Ascending aorta (tissue), 2 donors: ENCODE measurements around the gene MMP3. TPM values are rescaled to one million over a fixed set of nuclear protein-coding genes. Genes with fewer than 3 reads are reported as not detected.

ENCODE experiments used
- DNase-seq, 2 donors: peaks; one replicate each; pipeline ENCODE4 v3.0.0-alpha.2; 2019; ENCODE audit warnings: low spot score in 2 of 2
- H3K27ac ChIP-seq, 2 donors: fragments of 200-600 bp; sonication (generic); one replicate each; pipeline ENCODE4 v1.5.1; 2016 to 2017; ENCODE audit warnings: mild to moderate bottlenecking in 1 of 2
- H3K27me3 ChIP-seq: fragments of 200-600 bp; sonication (generic); one replicate; pipeline ENCODE4 v1.5.1; 2017
- H3K36me3 ChIP-seq, 2 donors: fragments of 200-600 bp; sonication (generic); one replicate each; pipeline ENCODE4 v1.5.1; 2016
- H3K4me1 ChIP-seq, 2 donors: fragments of 200-600 bp; sonication (generic); one replicate each; pipeline ENCODE4 v1.5.1; 2016 to 2017; ENCODE audit warnings: mild to moderate bottlenecking in 1 of 2
- H3K4me3 ChIP-seq, 2 donors: fragments of 200-600 bp; sonication (generic); one replicate each; pipeline ENCODE4 v1.5.1; 2016 to 2017; ENCODE audit warnings: mild to moderate bottlenecking in 1 of 2
- H3K9me3 ChIP-seq, 2 donors: fragments of 200-600 bp; sonication (generic); one replicate each; pipeline ENCODE4 v1.5.1; 2016
- CTCF ChIP-seq, 3 experiments: fragments of 200-600 bp in 2 of 3; fragments of 450-650 bp in 1 of 3; sonication (generic) in 2 of 3; IDR thresholded peaks; one replicate each; pipeline ENCODE4 v1.5.1; 2016 to 2019; ENCODE audit warnings: antibody characterized with exemption in 3 of 3, mild to moderate bottlenecking in 1 of 3, moderate library complexity in 1 of 3
- intact Hi-C: fragments of 100-400 bp; cut with DNase I; formaldehyde crosslinking; loops from one replicate; pipeline ENCODE4 v1.15.1; 2023
- total RNA-seq: library from RNA; depleted of rRNA; stranded (reverse); fragments of >200 nt; gene quantifications from one replicate; pipeline ENCODE4 v1.1.0, GENCODE V29; 2016

The MMP3 gene
- total RNA-seq, 1 donor from 2014 or later, result not detected

GRCh38 chr11:102853055-102853454 lies 9.6 kb upstream of the MMP3 start:
- Histone ChIP-seq H3K4me3 (no peak overlapping the region), H3K36me3 (no peaks in the 10 kb centered on the region), H3K27me3 (no peaks in the 10 kb centered on the region), H3K9me3 (no peaks in the 10 kb centered on the region), H3K4me1 (no peaks in the 10 kb centered on the region), H3K27ac (no peak overlapping the region)
- TF ChIP-seq CTCF (IDR thresholded peaks at IDR 0.05), result no peak
- intact Hi-C loops, result no loop called here
- no peak for DNase-seq

- no peak for DNase-seq
- intact Hi-C loops, result no loop called here
- no peak overlapping the region for H3K4me3 ChIP-seq
- no peaks in the 10 kb centered on the region for H3K9me3 ChIP-seq
- H3K4me1 ChIP-seq, result no peaks in the 10 kb centered on the region
- H3K27ac ChIP-seq, result no peak overlapping the region
- TF ChIP-seq CTCF (IDR thresholded peaks at IDR 0.05), result no peak
- H3K27me3 ChIP-seq, result no peaks in the 10 kb centered on the region
- no peaks in the 10 kb centered on the region for H3K36me3 ChIP-seq
Observed at GRCh38 chr11:102850973-102851745, 7.8 kb upstream of the MMP3 start.

- H3K27me3 ChIP-seq, result no peaks in the 10 kb centered on the region
- DNase-seq, result no peak
- no peaks in the 10 kb centered on the region for H3K36me3 ChIP-seq
- H3K4me3 ChIP-seq, result no peak overlapping the region
- no peak for TF ChIP-seq CTCF (IDR thresholded peaks at IDR 0.05)
- H3K27ac ChIP-seq, result no peak overlapping the region
- H3K4me1 ChIP-seq, result no peaks in the 10 kb centered on the region
- intact Hi-C loops, result no loop called here
- H3K9me3 ChIP-seq, result no peaks in the 10 kb centered on the region
Observed at GRCh38 chr11:102849311-102849710, 5.9 kb upstream of the MMP3 start.

- Histone ChIP-seq H3K36me3 (no peaks in the 10 kb centered on the region), H3K27me3 (no peaks in the 10 kb centered on the region), H3K4me1 (no peaks in the 10 kb centered on the region), H3K9me3 (no peaks in the 10 kb centered on the region), H3K4me3 (no peak overlapping the region), H3K27ac (no peak overlapping the region)
- TF ChIP-seq CTCF (IDR thresholded peaks at IDR 0.05), result no peak
- no peak for DNase-seq
- intact Hi-C loops, result no loop called here
Observed at GRCh38 chr11:102846292-102846691, 2.9 kb upstream of the MMP3 start.

- no peaks in the 10 kb centered on the region for H3K36me3 ChIP-seq
- H3K4me1 ChIP-seq, result no peaks in the 10 kb centered on the region
- no peak overlapping the region for H3K4me3 ChIP-seq
- no peak overlapping the region for H3K27ac ChIP-seq
- no peak for TF ChIP-seq CTCF (IDR thresholded peaks at IDR 0.05)
- DNase-seq, result no peak
- intact Hi-C loops, result no loop called here
- no peaks in the 10 kb centered on the region for H3K9me3 ChIP-seq
- H3K27me3 ChIP-seq, result no peaks in the 10 kb centered on the region
Observed at GRCh38 chr11:102842930-102843329, 479 bp downstream of the MMP3 start.
